HEK293T (cell line): ENCODE measurements around the gene PSMB9.

Experiments used
- CTCF ChIA-PET: fragments of 350-600 bp; formaldehyde crosslinking; extraction: SDS; loops from one replicate; lab custom pipeline; 2021; ENCODE audit warnings: antibody characterized with exemption, inconsistent platforms; lab: Yijun Ruan, JAX
- POLR2A ChIA-PET: fragments of 350-600 bp; formaldehyde crosslinking; extraction: SDS; loops from one replicate; lab custom pipeline; 2020; ENCODE audit warnings: antibody characterized with exemption, inconsistent platforms; lab: Yijun Ruan, JAX
- DNase-seq: peaks from one replicate; pipeline ENCODE4 v3.0.0; 2012; ENCODE audit warnings: mixed read lengths; ENCODE audit errors: extremely low spot score
- ARNT ChIP-seq: fragments of 450-650 bp; IDR thresholded peaks from 2 replicates; pipeline ENCODE4 v1.6.1; 2017; ENCODE audit warnings: mild to moderate bottlenecking
- BHLHE40 ChIP-seq: fragments of 450-650 bp; IDR thresholded peaks from 2 replicates; pipeline ENCODE4 v1.6.1; 2016; ENCODE audit warnings: mild to moderate bottlenecking, moderate library complexity, borderline replicate concordance
- CTBP1 ChIP-seq: fragments of 450-650 bp; IDR thresholded peaks from 2 replicates; pipeline ENCODE4 v1.6.1; 2016; ENCODE audit warnings: borderline replicate concordance
- ELF4 ChIP-seq: fragments of 450-650 bp; IDR thresholded peaks from 2 replicates; pipeline ENCODE4 v1.6.1; 2017; ENCODE audit warnings: antibody characterized with exemption
- FOXA1 ChIP-seq: fragments of 450-650 bp; IDR thresholded peaks from 2 replicates; pipeline ENCODE4 v1.6.1; 2016; ENCODE audit warnings: mild to moderate bottlenecking
- FOXK2 ChIP-seq: fragments of 450-650 bp; IDR thresholded peaks from 2 replicates; pipeline ENCODE4 v1.6.1; 2016; ENCODE audit warnings: mild to moderate bottlenecking
- FOXM1 ChIP-seq: fragments of 450-650 bp; IDR thresholded peaks from 2 replicates; pipeline ENCODE4 v1.6.1; 2017; ENCODE audit warnings: mild to moderate bottlenecking, borderline replicate concordance
- HDGF ChIP-seq: fragments of 450-650 bp; IDR thresholded peaks from 2 replicates; pipeline ENCODE4 v1.6.1; 2017; ENCODE audit warnings: antibody characterized with exemption, borderline replicate concordance
- L3MBTL2 ChIP-seq: fragments of 450-650 bp; conservative IDR thresholded peaks from 2 replicates; pipeline ENCODE4 v1.6.1; 2016; ENCODE audit warnings: mild to moderate bottlenecking
- LEF1 ChIP-seq: fragments of 450-650 bp; IDR thresholded peaks from 2 replicates; pipeline ENCODE4 v1.6.1; 2017; ENCODE audit warnings: mild to moderate bottlenecking, borderline replicate concordance
- NFRKB ChIP-seq: fragments of 450-650 bp; IDR thresholded peaks from 2 replicates; pipeline ENCODE4 v1.6.1; 2016; ENCODE audit warnings: mild to moderate bottlenecking, moderate library complexity
- PKNOX1 ChIP-seq: fragments of 450-650 bp; IDR thresholded peaks from 2 replicates; pipeline ENCODE4 v1.6.1; 2016
- SP1 ChIP-seq: fragments of 450-650 bp; IDR thresholded peaks from 2 replicates; pipeline ENCODE4 v1.6.1; 2017
- SUZ12 ChIP-seq: fragments of 450-650 bp; IDR thresholded peaks from 2 replicates; pipeline ENCODE4 v1.6.1; 2016; ENCODE audit warnings: mild to moderate bottlenecking
- TARDBP ChIP-seq: fragments of 450-650 bp; IDR thresholded peaks from 2 replicates; pipeline ENCODE4 v1.6.1; 2016
- ZNF384 ChIP-seq: fragments of 450-650 bp; IDR thresholded peaks from 2 replicates; pipeline ENCODE4 v1.6.1; 2016

Gene PSMB9

GRCh38 chr6:32818867-32819266, 35.1 kb upstream of the PSMB9 start:
- TF ChIP-seq ZNF384, result no peak
- no peak for TF ChIP-seq FOXA1
- TF ChIP-seq SUZ12, result no peak
- no peak for TF ChIP-seq TARDBP
- no peak for TF ChIP-seq HDGF
- no peak for TF ChIP-seq ARNT
- TF ChIP-seq CTBP1, result no peak
- TF ChIP-seq FOXK2, result no peak
- no peak for TF ChIP-seq NFRKB
- TF ChIP-seq PKNOX1, result no peak
- no peak for TF ChIP-seq BHLHE40
- ChIA-PET CTCF (no interaction called here), POLR2A (no interaction called here)
- DNase-seq, result no peak

GRCh38 chr6:32819729-32820128, 34.3 kb upstream of the PSMB9 start:
- DNase-seq, result no peak
- CTCF ChIA-PET, result interaction anchor here (3.6 kb wide), 1 partner anchor 19 kb away, joined by 14 read pairs; the partner anchor contains the start of gene TAP2

GRCh38 chr6:32825966-32826365, 28.0 kb upstream of the PSMB9 start:
- no peak for DNase-seq
- CTCF ChIA-PET, result interaction anchor here (3.4 to 3.5 kb wide), 2 partner anchors 12 to 42 kb away, joined by 25 read pairs; partner anchors contain the start of gene TAP2
- no peak for TF ChIP-seq ELF4
- no peak for TF ChIP-seq FOXM1
- POLR2A ChIA-PET, result interaction anchor here (0.8 to 2.7 kb wide), 2 partner anchors 12 to 28 kb away, joined by 4 to 13 read pairs; partner anchors contain the start of genes PSMB9, TAP1 and TAP2

More at GRCh38 chr6:32819729-32820128, 34.3 kb upstream of the PSMB9 start:
- POLR2A ChIA-PET, result interaction anchor here (1.1 to 1.2 kb wide), 2 partner anchors 34 to 152 kb away, joined by 3 to 4 read pairs; partner anchors contain the start of genes PSMB9 and TAP1
- TF ChIP-seq FOXK2 (no peak), LEF1 (no peak), L3MBTL2 (no peak), TARDBP (no peak), ELF4 (no peak), NFRKB (no peak), FOXA1 (no peak), CTBP1 (no peak), HDGF (no peak), ZNF384 (no peak)

GRCh38 chr6:32827025-32827424, 27.0 kb upstream of the PSMB9 start:
- CTCF ChIA-PET, result interaction anchor here (3.4 to 3.5 kb wide), 2 partner anchors 11 to 41 kb away, joined by 25 read pairs; partner anchors contain the start of gene TAP2
- POLR2A ChIA-PET, result interaction anchor here (1.4 to 2.7 kb wide), 2 partner anchors 11 to 12 kb away, joined by 13 to 15 read pairs; partner anchors contain the start of gene TAP2
- no peak for DNase-seq
- TF ChIP-seq FOXA1 (no peak), ELF4 (no peak), ZNF384 (no peak), ARNT (no peak), TARDBP (no peak), FOXK2 (no peak), HDGF (no peak), LEF1 (no peak), NFRKB (no peak), PKNOX1 (no peak), FOXM1 (no peak), BHLHE40 (no peak), SUZ12 (no peak), L3MBTL2 (no peak), SP1 (no peak), CTBP1 (no peak)

- ChIA-PET POLR2A (interaction anchor here (1.0 kb wide), 1 partner anchor 9 kb away, joined by 3 read pairs; the partner anchor contains the start of gene TAP2), CTCF (no interaction called here)
- TF ChIP-seq FOXM1, result no peak
- no peak for TF ChIP-seq TARDBP
- TF ChIP-seq ELF4, result no peak
- DNase-seq, result no peak
These were observed 24.5 kb upstream of the PSMB9 start for GRCh38 chr6:32829495-32829894.

- POLR2A ChIA-PET, result interaction anchor here (1.0 kb wide), 1 partner anchor 8 kb away, joined by 3 read pairs; the partner anchor contains the start of gene TAP2
- no peak for DNase-seq
- CTCF ChIA-PET, result no interaction called here
- TF ChIP-seq ELF4 (no peak), ZNF384 (no peak), PKNOX1 (no peak)
These were observed 24.0 kb upstream of the PSMB9 start for GRCh38 chr6:32830017-32830416.

- ChIA-PET CTCF (no interaction called here), POLR2A (no interaction called here)
- no peak for DNase-seq
- TF ChIP-seq FOXM1 (no peak), ELF4 (no peak), TARDBP (no peak), ZNF384 (no peak), LEF1 (no peak), FOXK2 (no peak), NFRKB (no peak), BHLHE40 (no peak), L3MBTL2 (no peak), PKNOX1 (no peak), SP1 (no peak), HDGF (no peak), FOXA1 (no peak), ARNT (no peak), SUZ12 (no peak), CTBP1 (no peak)
These were observed 23.1 kb upstream of the PSMB9 start for GRCh38 chr6:32830936-32831335.
